Naive thymus-derived CD4-positive, alpha-beta T cell (primary cell): ENCODE results near the gene VSIR. TPM values are rescaled to one million over a fixed set of nuclear protein-coding genes. Genes with fewer than 3 reads are reported as not detected.

ENCODE experiments used
- ATAC-seq: fragments of 150-1000 bp; cut with Tn5 transposase; 2 replicates; pipeline ENCODE4 v1.10.0; 2021; ENCODE audit warnings: mild to moderate bottlenecking, moderate library complexity
- CTCF ChIA-PET: fragments of 350-600 bp; sonication (Branson Sonifier 250); formaldehyde crosslinking; loops from one replicate; lab custom pipeline; 2021; ENCODE audit warnings: antibody characterized with exemption; lab: Charles Lee
- POLR2A ChIA-PET: fragments of 350-600 bp; sonication (Branson Sonifier 250); formaldehyde crosslinking; loops from one replicate; lab custom pipeline; 2021; ENCODE audit warnings: antibody characterized with exemption, inconsistent platforms; lab: Charles Lee
- DNase-seq, 9 donors: peaks; one replicate each; pipeline versions ENCODE4 v3.0.0 to v3.0.0-alpha.2; 2020 to 2022; ENCODE audit warnings: mixed read lengths in 1 of 9
- H3K27ac ChIP-seq: one replicate; pipeline ENCODE4 v1.7.0; 2013; ENCODE audit warnings: mild to moderate bottlenecking, low read depth, low read length, moderate library complexity
- H3K27me3 ChIP-seq, 2 donors: one replicate each; pipeline ENCODE4 v1.7.0; 2013; ENCODE audit warnings: low read length in 2 of 2, mild to moderate bottlenecking in 2 of 2, moderate library complexity in 2 of 2; ENCODE audit not compliant: control insufficient read depth in 2 of 2, insufficient read depth in 2 of 2
- H3K36me3 ChIP-seq, 3 experiments: 1 replicate in 2 of 3; 2 replicates in 1 of 3; pipeline ENCODE4 v1.7.0; 2013; ENCODE audit warnings: low read length in 3 of 3, mild to moderate bottlenecking in 3 of 3, moderate library complexity in 1 of 3; ENCODE audit not compliant: insufficient read depth in 3 of 3, control insufficient read depth in 2 of 3
- H3K4me1 ChIP-seq, 2 donors: one replicate each; pipeline ENCODE4 v1.7.0; 2013; ENCODE audit warnings: low read length in 2 of 2, mild to moderate bottlenecking in 2 of 2, moderate library complexity in 1 of 2; ENCODE audit not compliant: control insufficient read depth in 2 of 2, insufficient read depth in 2 of 2
- H3K4me3 ChIP-seq: 2 replicates; pipeline ENCODE4 v1.7.0; 2013; ENCODE audit warnings: mild to moderate bottlenecking, low read length
- H3K9me3 ChIP-seq, 3 experiments: 1 replicate in 2 of 3; 2 replicates in 1 of 3; pipeline ENCODE4 v1.7.0; 2013; ENCODE audit warnings: low read length in 3 of 3; ENCODE audit not compliant: control insufficient read depth in 2 of 3
- H3K27ac Mint-ChIP-seq, 9 donors: one replicate each; pipeline ENCODE4 v1.8.0; 2020 to 2022; ENCODE audit warnings: mixed read lengths in 9 of 9, mild to moderate bottlenecking in 8 of 9, moderate library complexity in 5 of 9, inconsistent platforms in 2 of 9
- H3K27me3 Mint-ChIP-seq, 5 donors: one replicate each; pipeline ENCODE4 v1.8.0; 2021 to 2022; ENCODE audit warnings: mixed read lengths in 5 of 5, mild to moderate bottlenecking in 1 of 5
- H3K36me3 Mint-ChIP-seq, 5 donors: one replicate each; pipeline ENCODE4 v1.8.0; 2020 to 2022; ENCODE audit warnings: mixed read lengths in 5 of 5, mild to moderate bottlenecking in 3 of 5, inconsistent platforms in 1 of 5
- H3K4me1 Mint-ChIP-seq, 7 donors: one replicate each; pipeline ENCODE4 v1.8.0; 2020 to 2022; ENCODE audit warnings: mixed read lengths in 7 of 7, mild to moderate bottlenecking in 3 of 7, inconsistent platforms in 1 of 7
- H3K4me3 Mint-ChIP-seq, 10 donors: one replicate each; pipeline ENCODE4 v1.8.0; 2020 to 2022; ENCODE audit warnings: mild to moderate bottlenecking in 10 of 10, mixed read lengths in 10 of 10, moderate library complexity in 6 of 10, inconsistent platforms in 2 of 10
- H3K9me3 Mint-ChIP-seq, 11 donors: one replicate each; pipeline ENCODE4 v1.8.0; 2020 to 2022; ENCODE audit warnings: mixed read lengths in 11 of 11, mild to moderate bottlenecking in 4 of 11, inconsistent platforms in 1 of 11, moderate library complexity in 1 of 11
- intact Hi-C, 2 donors: fragments of 100-400 bp; cut with micrococcal nuclease; formaldehyde crosslinking; loops; one replicate each; pipeline ENCODE4 v1.15.1; 2023
- polyA plus RNA-seq, 2 donors: library from polyadenylated mRNA; unstranded; fragments of 300-500 nt; fragmentation: Illumina TruSeq; gene quantifications; one replicate each; pipeline ENCODE4 v1.2.3, GENCODE V29; 2021
- total RNA-seq, 6 experiments: library from RNA in 5 of 6; stranded (reverse) in 5 of 6; gene quantifications; 1 replicate in 5 of 6; 2 replicates in 1 of 6; pipeline ENCODE4 v1.2.3 and lab custom pipeline; 2021 to 2026

VSIR gene
- total RNA-seq = 100 to 1,000 TPM in 3 of 5 experiments, 10 to 100 TPM in 2; 91.1 to 271 (median 101) TPM
- 100 to 1,000 TPM; 220 to 300 TPM for polyA plus RNA-seq
- 143 reads per million, percentile 90 among the genes with 10 or more reads in this experiment for total RNA-seq (lab: John Stamatoyannopoulos, UW)

- no peaks in the 10 kb centered on the region for H3K27me3 ChIP-seq
- intact Hi-C loops = loop anchor here (1.0 to 2.0 kb wide), 12 partner anchors 16 to 459 kb away; partner anchors contain the start of genes PSAP (in 2 of the 2) and SLC29A3 (in 2 of the 2)
- peak within 1 kb of the TSS; percentile 86 to 98 (median 95) for H3K4me3 Mint-ChIP-seq
- ChIA-PET POLR2A (interaction anchor here (0.6 to 25.7 kb wide), 22 partner anchors 9 to 1354 kb away, joined by 3 to 863 read pairs (median 6); partner anchors contain the start of genes PSAP and SPOCK2), CTCF (interaction anchor here (0.7 to 5.4 kb wide), 25 partner anchors 11 to 458 kb away, joined by 3 to 48 read pairs (median 10); partner anchors contain the start of gene C10orf105)
- peaks cover 56 to 57% of the 10 kb centered on the region in 2 donors for H3K4me1 ChIP-seq
- peaks cover 0 to 36% (median 4%) of the 10 kb centered on the region in 3 experiments for H3K36me3 ChIP-seq
- H3K27me3 Mint-ChIP-seq = no peaks in the 10 kb centered on the region
- H3K4me1 Mint-ChIP-seq = peaks cover 49 to 76% (median 67%) of the 10 kb centered on the region in 7 donors
- no peaks in the 10 kb centered on the region for H3K9me3 ChIP-seq
- H3K9me3 Mint-ChIP-seq = peaks cover 0 to 5% (median 0%) of the 10 kb centered on the region in 11 donors
- DNase-seq (peak; percentile 89 to 100 (median 97)), ATAC-seq (peak; percentile 94)
- peaks cover 3 to 31% (median 10%) of the 10 kb centered on the region in 5 donors for H3K36me3 Mint-ChIP-seq
- H3K27ac ChIP-seq = peak within 1 kb of the TSS; percentile 93
- H3K4me3 ChIP-seq = peak within 1 kb of the TSS; percentile 91
- H3K27ac Mint-ChIP-seq = peak within 1 kb of the TSS; percentile 89 to 98 (median 94)
Observed at GRCh38 chr10:71773221-71773971, at the start of gene VSIR. Gene VSIR (minus strand): TSS chr10:71773520. CDS start chr10:71773439, 81 bp downstream.

GRCh38 chr10:71821909-71822763 is 48.8 kb upstream of the VSIR start:
- Histone ChIP-seq H3K4me1 (no peaks in the 10 kb centered on the region), H3K36me3 (peaks cover 24 to 98% (median 37%) of the 10 kb centered on the region in 3 experiments), H3K4me3 (no peak overlapping the region), H3K27me3 (no peaks in the 10 kb centered on the region), H3K27ac (no peak overlapping the region), H3K9me3 (no peaks in the 10 kb centered on the region)
- POLR2A ChIA-PET = interaction anchor here (0.6 kb wide), 1 partner anchor 1366 kb away, joined by 3 read pairs; no protein-coding TSS in a partner anchor
- no peak overlapping the region for H3K4me3 Mint-ChIP-seq
- intact Hi-C loops = no loop called here
- no peak for DNase-seq
- peaks cover 0 to 14% (median 0%) of the 10 kb centered on the region in 7 donors for H3K4me1 Mint-ChIP-seq
- ATAC-seq = peak; percentile 31
- CTCF ChIA-PET = interaction anchor here (0.6 to 1.0 kb wide), 2 partner anchors 8 to 32 kb away, joined by 3 to 6 read pairs; no protein-coding TSS in a partner anchor
- H3K27ac Mint-ChIP-seq = peak overlapping the region in 4 of 9 donors; percentile 12 to 79 (median 34)
- H3K27me3 Mint-ChIP-seq = no peaks in the 10 kb centered on the region
- peaks cover 5 to 49% (median 15%) of the 10 kb centered on the region in 5 donors for H3K36me3 Mint-ChIP-seq
- H3K9me3 Mint-ChIP-seq = no peaks in the 10 kb centered on the region

DNA sequence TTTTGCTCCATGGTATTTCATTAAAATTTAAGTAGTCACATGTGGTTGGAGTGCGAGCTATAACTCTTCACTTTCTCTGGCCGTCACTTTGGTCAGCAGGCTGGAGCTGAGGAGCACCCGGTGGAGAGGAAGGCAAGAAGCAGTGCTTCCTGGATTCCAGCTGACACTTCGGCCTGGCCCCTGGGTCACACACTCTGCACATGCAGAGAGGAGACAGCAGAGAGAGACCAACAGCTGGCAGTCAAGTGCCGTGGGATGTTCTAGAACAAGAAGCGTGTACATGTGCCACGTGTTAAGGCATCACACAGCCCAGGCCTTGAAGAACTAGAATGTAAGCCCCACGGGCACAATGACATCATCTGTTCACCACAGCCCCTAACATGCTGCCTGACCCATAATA is 47.6 kb upstream of the VSIR start:
- CTCF ChIA-PET = no interaction called here
- no peak for DNase-seq
- Mint-ChIP-seq H3K36me3 (peaks cover 5 to 52% (median 16%) of the 10 kb centered on the region in 5 donors), H3K4me3 (no peak overlapping the region), H3K4me1 (peaks cover 0 to 14% (median 0%) of the 10 kb centered on the region in 7 donors), H3K9me3 (no peaks in the 10 kb centered on the region), H3K27ac (peak overlapping the region in 1 of 9 donors; percentile 8), H3K27me3 (no peaks in the 10 kb centered on the region)
- no peak overlapping the region for H3K27ac ChIP-seq
- no peaks in the 10 kb centered on the region for H3K4me1 ChIP-seq
- H3K4me3 ChIP-seq = no peak overlapping the region
- H3K36me3 ChIP-seq = peaks cover 14 to 98% (median 43%) of the 10 kb centered on the region in 3 experiments
- intact Hi-C loops = no loop called here
- H3K27me3 ChIP-seq = no peaks in the 10 kb centered on the region
- no peaks in the 10 kb centered on the region for H3K9me3 ChIP-seq
- POLR2A ChIA-PET = interaction anchor here (0.5 kb wide), 1 partner anchor 268 kb away, joined by 3 read pairs; the partner anchor contains the start of gene SPOCK2
- no peak for ATAC-seq

- DNase-seq (no peak), ATAC-seq (no peak)
- Mint-ChIP-seq H3K4me3 (no peak overlapping the region), H3K27ac (peak overlapping the region in 1 of 9 donors; percentile 12), H3K9me3 (no peaks in the 10 kb centered on the region), H3K4me1 (peaks cover 0 to 14% (median 0%) of the 10 kb centered on the region in 7 donors), H3K36me3 (peaks cover 9 to 50% (median 15%) of the 10 kb centered on the region in 5 donors), H3K27me3 (no peaks in the 10 kb centered on the region)
- ChIA-PET CTCF (no interaction called here), POLR2A (no interaction called here)
- intact Hi-C loops = no loop called here
- Histone ChIP-seq H3K36me3 (peaks cover 6 to 98% (median 43%) of the 10 kb centered on the region in 3 experiments), H3K27me3 (no peaks in the 10 kb centered on the region), H3K4me3 (no peak overlapping the region), H3K27ac (no peak overlapping the region), H3K4me1 (no peaks in the 10 kb centered on the region), H3K9me3 (no peaks in the 10 kb centered on the region)
Observed at GRCh38 chr10:71819985-71820384, 46.7 kb upstream of the VSIR start.

- Histone ChIP-seq H3K36me3 (peaks cover 6 to 97% (median 37%) of the 10 kb centered on the region in 3 experiments), H3K4me3 (no peak overlapping the region), H3K4me1 (no peaks in the 10 kb centered on the region), H3K27me3 (no peaks in the 10 kb centered on the region), H3K9me3 (no peaks in the 10 kb centered on the region), H3K27ac (no peak overlapping the region)
- peaks cover 0 to 14% (median 0%) of the 10 kb centered on the region in 7 donors for H3K4me1 Mint-ChIP-seq
- DNase-seq = no peak
- H3K4me3 Mint-ChIP-seq = no peak overlapping the region
- H3K36me3 Mint-ChIP-seq = peaks cover 9 to 50% (median 15%) of the 10 kb centered on the region in 5 donors
- H3K9me3 Mint-ChIP-seq = no peaks in the 10 kb centered on the region
- no peak for ATAC-seq
- H3K27me3 Mint-ChIP-seq = no peaks in the 10 kb centered on the region
- ChIA-PET POLR2A (no interaction called here), CTCF (no interaction called here)
- intact Hi-C loops = no loop called here
- peak overlapping the region in 1 of 9 donors; percentile 12 for H3K27ac Mint-ChIP-seq
Observed at GRCh38 chr10:71819441-71819861, 46.1 kb upstream of the VSIR start.
